Upper lobe of right lung (tissue), 1 donor: Measurements from ENCODE around the gene HSPB8. TPM values are rescaled to one million over a fixed set of nuclear protein-coding genes. Genes with fewer than 3 reads are reported as not detected.
A peak's percentile ranks its signal among the peaks of the same experiment; 100 is the strongest.

Experiments used
- ATAC-seq: fragments of 200-7000 bp; cut with Tn5 transposase; one replicate; pipeline ENCODE4 v1.9.1; 2020; ENCODE audit warnings: mild to moderate bottlenecking, moderate library complexity
- DNase-seq: peaks from one replicate; pipeline ENCODE4 v3.0.0-alpha.2; 2020
- H3K27ac ChIP-seq: fragments of 200-600 bp; one replicate; pipeline ENCODE4 v1.8.0; 2022
- H3K27me3 ChIP-seq: fragments of 200-600 bp; one replicate; pipeline ENCODE4 v1.8.0; 2022; ENCODE audit warnings: mild to moderate bottlenecking
- H3K36me3 ChIP-seq: fragments of 200-600 bp; one replicate; pipeline ENCODE4 v1.8.0; 2022
- H3K4me1 ChIP-seq: fragments of 200-600 bp; one replicate; pipeline ENCODE4 v1.8.0; 2022
- H3K4me3 ChIP-seq: fragments of 200-600 bp; one replicate; pipeline ENCODE4 v1.8.0; 2022; ENCODE audit warnings: mild to moderate bottlenecking
- H3K9me3 ChIP-seq: fragments of 200-600 bp; one replicate; pipeline ENCODE4 v1.8.0; 2022
- CTCF ChIP-seq: fragments of 200-600 bp; IDR thresholded peaks from one replicate; pipeline ENCODE4 v1.8.0; 2022; ENCODE audit warnings: antibody characterized with exemption
- intact Hi-C: fragments of 100-400 bp; cut with DNase I; formaldehyde crosslinking; loops from one replicate; pipeline ENCODE4 v1.11.0; 2022
- total RNA-seq: library from RNA; stranded (reverse); fragmentation: NEBNext Ultra II Directional; extraction: Animal tissue kit (Norgen Biotek cat#: 25700); gene quantifications from one replicate; pipeline ENCODE4 v1.2.1, GENCODE V29; 2021
- donor health status: DM: no; HTN: yes; CAD: no; lungs with severe emphysema.

Gene HSPB8
- total RNA-seq, 1 donor from 2014 or later = 70.0 TPM

GRCh38 chr12:119236372-119236771 is 57.6 kb downstream of the HSPB8 start:
- no peaks in the 10 kb centered on the region for H3K27me3 ChIP-seq
- H3K9me3 ChIP-seq = no peaks in the 10 kb centered on the region
- no peaks in the 10 kb centered on the region for H3K36me3 ChIP-seq
- ATAC-seq (no peak), DNase-seq (no peak)
- intact Hi-C loops = no loop called here
- H3K4me1 ChIP-seq = no peaks in the 10 kb centered on the region
- no peak overlapping the region for H3K27ac ChIP-seq
- TF ChIP-seq CTCF = no peak
- H3K4me3 ChIP-seq = no peak overlapping the region

GRCh38 chr12:119239040-119239439 is 60.3 kb downstream of the HSPB8 start:
- intact Hi-C loops = no loop called here

GRCh38 chr12:119241049-119241448 is 62.3 kb downstream of the HSPB8 start:
- DNase-seq = no peak
- intact Hi-C loops = no loop called here
- Histone ChIP-seq H3K9me3 (no peaks in the 10 kb centered on the region), H3K27ac (no peak overlapping the region), H3K27me3 (no peaks in the 10 kb centered on the region), H3K36me3 (no peaks in the 10 kb centered on the region), H3K4me1 (no peaks in the 10 kb centered on the region), H3K4me3 (no peak overlapping the region)
- no peak for TF ChIP-seq CTCF
- ATAC-seq = peak; percentile 41

More at GRCh38 chr12:119239040-119239439, 60.3 kb downstream of the HSPB8 start:
- Histone ChIP-seq H3K27ac (no peak overlapping the region), H3K9me3 (no peaks in the 10 kb centered on the region), H3K36me3 (no peaks in the 10 kb centered on the region), H3K27me3 (no peaks in the 10 kb centered on the region), H3K4me3 (no peak overlapping the region), H3K4me1 (no peaks in the 10 kb centered on the region)
- DNase-seq (no peak), ATAC-seq (no peak)
- no peak for TF ChIP-seq CTCF

- intact Hi-C loops = no loop called here
- H3K4me3 ChIP-seq = no peak overlapping the region
- H3K27ac ChIP-seq = no peak overlapping the region
- H3K9me3 ChIP-seq = no peaks in the 10 kb centered on the region
- H3K36me3 ChIP-seq = no peaks in the 10 kb centered on the region
- H3K4me1 ChIP-seq = no peaks in the 10 kb centered on the region
- no peak for DNase-seq
- no peaks in the 10 kb centered on the region for H3K27me3 ChIP-seq
- no peak for TF ChIP-seq CTCF
- peak; percentile 36 for ATAC-seq
These were observed 62.9 kb downstream of the HSPB8 start for GRCh38 chr12:119241580-119242169.

Other genes starting within 250 kb of the HSPB8 start
- gene SRRM4, start 197.4 kb upstream of the HSPB8 start, total RNA-seq = 0.12 TPM
- gene CCDC60, start 155.8 kb downstream of the HSPB8 start, total RNA-seq = not detected